ENCODE results near the gene CENPM.

Gene CENPM

DNA sequence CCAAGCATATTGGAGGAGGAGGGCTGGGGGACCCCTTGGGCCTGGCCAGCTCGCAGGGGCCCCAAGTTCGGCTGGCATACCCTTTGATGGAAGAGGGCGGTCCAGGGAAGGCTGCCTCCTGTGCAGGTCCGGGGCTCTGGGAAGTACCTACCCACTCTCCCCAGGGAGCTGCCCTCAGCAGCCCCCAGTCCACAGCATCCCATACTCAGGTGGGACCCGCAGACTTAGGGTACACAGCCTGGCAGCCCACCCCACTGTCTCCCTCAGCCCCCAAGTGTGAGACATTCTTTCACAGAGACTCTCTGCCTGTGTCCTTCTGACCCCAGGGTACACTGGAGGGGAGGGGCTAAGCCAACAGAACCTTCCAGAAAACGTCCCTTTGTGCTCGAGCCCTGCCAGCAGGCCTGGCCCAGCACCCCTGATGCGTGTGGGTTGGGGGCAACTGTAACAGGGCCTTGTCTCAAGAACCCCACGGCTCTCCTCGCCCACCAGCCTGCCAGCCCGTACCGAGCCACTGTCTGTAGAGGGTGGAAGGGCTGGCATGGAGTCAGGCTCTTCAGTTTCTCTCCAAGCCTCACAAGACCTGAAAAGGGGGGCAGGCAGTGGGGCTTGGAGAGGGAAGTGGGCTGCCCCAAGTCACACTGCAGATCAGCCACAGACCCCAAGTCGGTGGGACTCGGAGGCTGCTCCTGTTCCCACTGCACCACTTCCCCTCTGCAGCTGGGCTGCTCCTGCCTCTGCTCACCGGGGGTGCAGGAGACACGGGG lies 13.4 kb downstream of the CENPM start:
- in situ Hi-C loops (cut with HindIII; ENCODE audit: low sequenced_read_pairs): loop anchor here (5.0 kb wide), 1 partner anchor 191 kb away; no protein-coding TSS in a partner anchor

DNA sequence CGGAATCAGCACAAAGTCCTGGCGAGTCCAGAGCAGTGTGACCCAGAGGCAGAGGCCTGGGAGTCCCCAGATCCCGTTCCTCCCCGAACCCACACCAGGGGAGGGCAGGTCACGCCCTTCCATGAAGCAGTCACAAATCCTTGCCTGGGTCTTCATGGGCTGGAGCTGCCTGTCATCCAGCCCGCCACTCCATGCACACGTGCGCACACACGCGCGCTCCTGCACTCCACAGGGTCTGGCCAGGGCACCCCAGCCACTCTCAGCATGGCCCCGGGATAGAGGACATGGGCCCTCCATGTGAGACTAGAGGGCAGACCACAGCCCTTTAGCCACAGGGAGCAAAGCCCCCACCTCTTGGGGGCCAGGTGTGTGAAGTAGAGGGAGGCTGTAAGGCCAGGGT lies 14.6 kb downstream of the CENPM start:
- in situ Hi-C loops (cut with HindIII; ENCODE audit: low sequenced_read_pairs): loop anchor here (5.0 kb wide), 1 partner anchor 190 kb away; no protein-coding TSS in a partner anchor

DNA sequence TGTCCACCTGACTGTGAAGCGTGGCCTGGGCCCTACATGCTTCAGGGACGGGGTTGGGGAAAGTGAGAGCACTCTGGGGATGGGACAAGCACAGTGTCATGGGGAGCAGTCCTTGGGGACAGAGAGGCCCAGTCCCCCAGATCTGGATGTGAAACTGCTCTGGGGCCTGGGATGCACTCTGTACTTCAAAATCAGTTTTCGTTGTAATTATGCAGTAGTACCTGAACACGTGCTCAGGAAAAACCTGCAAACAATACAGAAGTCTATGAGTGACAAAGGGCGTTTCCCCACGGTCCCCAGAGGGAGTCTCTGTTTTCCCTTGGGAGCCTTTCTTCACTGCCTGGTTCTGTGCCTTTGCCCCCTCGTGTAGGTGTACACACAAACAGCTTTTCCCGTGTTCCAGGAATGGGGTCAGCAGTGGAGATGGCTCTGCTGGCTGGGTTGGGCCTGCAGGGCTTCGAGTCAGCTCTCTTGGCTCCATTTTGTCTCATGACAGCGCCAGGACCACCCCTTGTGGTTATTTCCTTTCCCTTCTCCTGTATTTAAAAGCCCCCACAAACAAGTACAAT lies 15.2 kb downstream of the CENPM start:
- in situ Hi-C loops (cut with HindIII; ENCODE audit: low sequenced_read_pairs): loop anchor here (5.0 kb wide), 1 partner anchor 189 kb away; no protein-coding TSS in a partner anchor

DNA sequence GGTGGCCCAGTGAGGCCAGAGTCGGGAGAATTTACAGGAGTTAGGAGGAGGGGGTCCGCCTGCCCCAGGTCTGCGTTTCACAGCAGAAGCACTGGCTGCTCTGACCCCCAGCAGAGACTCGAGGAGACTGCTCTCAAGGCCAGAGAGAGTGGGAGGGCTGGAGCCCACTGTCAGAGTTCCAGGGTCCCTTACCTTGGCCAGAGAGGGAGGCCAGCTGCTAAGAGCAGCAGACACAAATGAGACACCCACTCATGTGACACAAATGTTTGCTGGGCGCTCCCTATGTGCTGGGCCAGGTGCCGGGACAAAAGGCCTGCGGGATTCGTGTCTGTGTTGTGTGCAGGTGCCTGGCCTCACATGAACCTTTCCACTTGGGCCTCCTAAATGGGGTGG lies 17.5 kb downstream of the CENPM start:
- in situ Hi-C loops (cut with HindIII; ENCODE audit: low sequenced_read_pairs): no loop called here

DNA sequence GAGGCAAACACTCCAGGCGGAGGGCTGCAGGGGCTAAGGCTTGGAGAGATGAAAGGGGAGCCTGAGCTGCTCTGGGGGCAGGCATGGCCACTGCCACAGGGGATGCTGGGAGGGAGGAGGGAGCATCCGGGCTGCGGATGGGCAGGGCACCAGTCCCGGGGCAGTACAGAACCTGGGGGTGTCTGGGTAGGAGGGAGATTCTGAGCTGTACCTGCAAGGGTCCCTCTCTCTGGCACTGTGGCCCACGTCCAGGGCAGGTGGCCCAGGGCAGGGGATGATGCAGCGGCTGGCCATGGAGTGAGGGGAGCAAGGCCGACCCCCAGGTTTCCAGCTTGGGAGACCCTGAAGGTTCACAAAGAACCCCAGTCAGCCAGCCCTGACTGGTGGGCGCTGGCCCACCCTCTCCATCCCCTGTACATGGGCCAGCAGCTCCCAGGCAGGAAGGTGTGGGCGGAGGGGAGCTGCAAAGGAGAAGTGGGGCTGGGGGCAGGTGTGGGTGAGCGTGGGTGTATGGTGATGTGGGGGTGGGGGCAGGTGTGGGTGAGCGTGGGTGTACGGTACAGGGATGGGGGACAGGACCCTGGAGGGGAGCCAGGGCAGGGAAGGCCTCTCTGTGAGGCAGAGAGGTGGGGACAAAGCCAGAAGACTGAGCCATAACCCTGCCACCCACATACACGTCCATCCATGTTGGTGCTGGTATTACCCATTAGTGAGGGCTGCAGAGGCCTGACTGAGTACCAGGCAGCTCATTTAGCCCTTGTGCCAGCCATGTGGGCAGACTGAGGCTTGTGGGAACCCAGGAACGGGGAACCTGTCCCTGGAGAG lies 18.1 kb downstream of the CENPM start:
- in situ Hi-C loops (cut with HindIII; ENCODE audit: low sequenced_read_pairs): no loop called here

DNA sequence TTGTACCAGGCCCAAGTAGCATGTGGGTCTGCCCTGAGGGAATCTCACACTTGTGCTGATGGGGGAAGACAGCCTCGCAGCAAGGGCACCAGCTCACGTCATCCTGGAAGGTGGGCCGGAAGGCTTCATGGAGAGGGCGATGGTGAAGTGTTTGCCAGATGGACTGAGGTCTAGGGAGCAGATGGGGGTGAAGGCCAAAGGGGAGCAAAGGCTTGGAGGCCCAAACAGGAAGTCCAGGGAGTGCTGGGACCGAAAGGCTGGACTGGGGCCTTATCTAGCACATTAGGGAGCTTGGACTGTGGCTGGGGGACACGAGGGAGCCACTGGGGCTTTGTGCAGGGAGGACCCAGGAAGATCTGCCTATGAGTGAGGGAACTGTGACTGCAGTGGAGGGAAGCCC lies 19.1 kb downstream of the CENPM start:
- in situ Hi-C loops (cut with HindIII; ENCODE audit: low sequenced_read_pairs): no loop called here

DNA sequence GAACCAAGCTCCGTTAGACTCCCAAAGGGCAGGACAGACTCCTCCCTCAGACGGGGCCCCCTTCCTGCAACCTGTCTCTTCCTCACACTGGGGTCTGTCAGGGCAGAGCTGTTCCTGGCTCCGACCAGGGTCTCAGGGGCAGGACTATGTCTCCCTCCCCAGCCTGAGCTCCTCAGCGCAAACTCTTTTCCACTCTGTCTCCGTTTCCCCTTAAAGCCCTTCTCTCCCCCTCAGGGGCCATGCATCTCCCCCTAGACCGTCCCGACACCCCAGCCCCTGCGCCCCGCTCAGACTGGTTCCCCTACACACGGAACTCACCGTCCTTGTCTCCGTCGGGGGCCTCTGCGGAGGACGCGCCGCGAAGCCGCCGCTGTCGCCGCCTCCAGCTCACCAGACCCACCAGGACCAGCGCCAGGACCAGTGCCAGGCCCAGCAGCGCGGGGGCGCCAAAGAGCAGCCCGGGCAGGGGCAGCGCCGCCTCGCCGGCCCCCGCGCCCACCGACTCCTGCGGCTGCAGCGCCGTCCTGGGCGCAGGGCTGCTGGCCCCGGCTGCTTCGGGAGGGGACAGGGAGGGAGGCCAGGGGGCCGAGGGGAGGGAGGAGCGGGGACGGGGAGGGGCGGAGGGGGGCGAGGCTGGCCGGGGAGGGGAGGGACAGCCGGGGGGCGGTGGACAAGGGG lies 21.0 kb downstream of the CENPM start:
- in situ Hi-C loops (cut with HindIII; ENCODE audit: low sequenced_read_pairs): no loop called here

DNA sequence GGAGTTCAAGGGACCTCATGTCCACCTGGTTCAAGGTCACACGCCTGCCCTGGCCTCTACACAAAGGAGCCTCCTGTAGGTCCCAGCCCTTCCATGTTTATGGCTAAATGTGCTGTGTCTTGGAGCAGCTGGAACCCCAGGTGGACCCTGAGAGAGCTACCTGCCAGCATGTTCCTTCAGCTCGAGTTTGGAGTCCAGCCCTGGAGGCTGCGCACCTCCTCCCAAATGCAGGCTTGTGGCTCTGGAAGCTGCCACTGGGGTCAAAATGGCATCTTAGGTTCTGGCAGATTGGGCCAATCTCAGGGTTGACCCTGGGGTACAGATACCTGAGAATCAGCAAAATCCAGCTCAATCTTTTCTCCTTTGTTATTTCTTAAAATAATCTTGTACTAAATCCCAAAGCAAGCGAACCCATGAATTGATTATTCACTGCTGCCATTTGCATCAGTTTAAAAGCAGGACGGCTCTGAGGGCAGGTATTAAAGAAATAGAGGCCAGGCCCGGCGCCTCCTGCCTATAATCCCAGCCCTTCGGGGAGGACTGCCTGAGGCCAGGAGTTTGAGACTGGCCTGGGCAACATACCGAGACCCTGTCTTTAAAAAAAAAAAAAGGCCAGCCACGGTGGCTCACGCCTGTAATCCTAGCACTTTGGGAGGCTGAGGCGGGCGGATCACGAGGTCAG lies 23.2 kb downstream of the CENPM start:
- in situ Hi-C loops (cut with HindIII; ENCODE audit: low sequenced_read_pairs): no loop called here

DNA sequence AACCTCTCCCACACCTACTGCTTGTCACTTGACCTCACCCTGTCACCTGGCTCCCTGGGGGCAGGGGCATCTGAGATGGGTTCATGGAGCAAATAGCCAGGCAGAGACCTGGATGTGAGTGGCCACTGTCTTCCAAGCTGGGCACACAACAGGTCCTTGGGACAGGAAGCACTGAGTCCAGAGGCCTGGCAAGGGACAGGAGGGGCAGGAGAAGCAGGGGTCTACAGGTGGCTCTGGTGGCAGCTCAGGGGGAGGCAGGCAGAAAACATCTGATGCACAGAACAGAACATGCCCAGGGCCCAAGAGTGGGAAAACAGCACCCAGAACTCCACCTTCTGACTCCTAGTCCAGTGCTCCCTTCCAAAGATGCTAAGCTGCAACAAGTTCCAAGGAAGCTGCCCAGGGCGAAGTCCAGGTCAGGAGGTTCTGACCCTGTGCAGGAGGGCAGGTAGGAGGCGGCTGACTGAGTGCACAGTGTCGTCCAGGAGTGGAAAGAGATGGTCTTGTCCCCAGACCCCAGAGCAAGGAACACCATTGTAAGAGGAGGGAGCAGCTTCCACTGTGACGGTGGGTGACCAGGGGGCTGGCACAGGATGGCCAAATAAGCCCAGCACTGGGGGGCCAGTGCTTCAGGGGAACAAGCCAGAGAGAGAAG lies 23.9 kb downstream of the CENPM start:
- in situ Hi-C loops (cut with HindIII; ENCODE audit: low sequenced_read_pairs): no loop called here

DNA sequence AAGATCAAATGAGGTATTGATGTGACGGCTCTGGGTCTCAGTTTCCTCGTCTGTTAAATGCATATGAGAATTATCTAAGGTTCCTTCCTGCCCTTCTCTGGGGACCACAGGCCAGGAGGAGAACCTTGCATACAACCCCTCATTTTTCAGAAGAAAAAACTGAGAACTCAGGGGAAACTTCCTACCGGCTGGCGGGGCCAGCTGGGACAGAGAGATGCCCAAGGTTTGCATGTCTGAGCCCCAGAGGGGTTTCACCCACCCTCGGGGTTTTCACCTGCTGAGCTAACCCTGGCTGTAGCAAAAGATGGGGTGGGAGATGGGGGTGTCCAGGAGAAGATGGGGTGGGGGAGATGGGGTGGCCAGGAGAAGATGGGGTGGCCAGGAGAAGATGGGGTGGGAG lies 24.6 kb downstream of the CENPM start:
- in situ Hi-C loops (cut with HindIII; ENCODE audit: low sequenced_read_pairs): no loop called here

DNA sequence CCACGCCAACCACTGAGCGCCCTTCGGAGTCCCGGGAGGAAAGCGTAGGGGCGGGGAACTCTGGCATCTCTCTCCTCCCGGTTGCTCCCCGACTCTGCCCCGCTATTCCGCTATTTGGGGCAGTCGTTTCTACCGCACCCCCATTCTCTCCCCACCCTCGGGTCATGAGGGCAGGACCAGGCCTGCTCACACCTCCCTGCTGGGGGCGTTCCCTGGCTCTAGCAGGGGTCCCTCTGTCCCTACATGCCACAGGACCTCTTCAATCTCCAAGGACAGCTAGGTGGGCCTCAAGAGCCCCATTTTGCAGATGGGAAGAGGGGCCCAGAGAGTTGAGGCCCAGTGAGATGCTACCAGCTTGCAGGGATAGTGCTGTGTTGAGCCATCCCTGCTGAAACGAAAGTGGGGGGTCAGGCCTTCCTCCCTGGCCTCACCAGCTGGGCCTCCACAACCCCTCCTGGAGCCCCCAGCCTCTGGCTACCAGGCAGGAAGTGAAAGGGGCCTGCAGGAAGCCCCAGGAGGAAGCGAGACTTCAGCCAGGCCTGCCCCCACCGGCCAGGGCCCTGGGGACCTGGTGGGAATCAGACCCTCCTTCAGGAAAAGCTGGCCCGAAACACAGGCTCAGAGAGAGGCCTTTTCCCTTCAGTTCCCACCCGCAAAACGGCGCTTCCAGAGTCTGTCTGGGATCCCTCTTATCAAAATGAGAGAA lies 26.5 kb downstream of the CENPM start:
- in situ Hi-C loops (cut with HindIII; ENCODE audit: low sequenced_read_pairs): no loop called here

DNA sequence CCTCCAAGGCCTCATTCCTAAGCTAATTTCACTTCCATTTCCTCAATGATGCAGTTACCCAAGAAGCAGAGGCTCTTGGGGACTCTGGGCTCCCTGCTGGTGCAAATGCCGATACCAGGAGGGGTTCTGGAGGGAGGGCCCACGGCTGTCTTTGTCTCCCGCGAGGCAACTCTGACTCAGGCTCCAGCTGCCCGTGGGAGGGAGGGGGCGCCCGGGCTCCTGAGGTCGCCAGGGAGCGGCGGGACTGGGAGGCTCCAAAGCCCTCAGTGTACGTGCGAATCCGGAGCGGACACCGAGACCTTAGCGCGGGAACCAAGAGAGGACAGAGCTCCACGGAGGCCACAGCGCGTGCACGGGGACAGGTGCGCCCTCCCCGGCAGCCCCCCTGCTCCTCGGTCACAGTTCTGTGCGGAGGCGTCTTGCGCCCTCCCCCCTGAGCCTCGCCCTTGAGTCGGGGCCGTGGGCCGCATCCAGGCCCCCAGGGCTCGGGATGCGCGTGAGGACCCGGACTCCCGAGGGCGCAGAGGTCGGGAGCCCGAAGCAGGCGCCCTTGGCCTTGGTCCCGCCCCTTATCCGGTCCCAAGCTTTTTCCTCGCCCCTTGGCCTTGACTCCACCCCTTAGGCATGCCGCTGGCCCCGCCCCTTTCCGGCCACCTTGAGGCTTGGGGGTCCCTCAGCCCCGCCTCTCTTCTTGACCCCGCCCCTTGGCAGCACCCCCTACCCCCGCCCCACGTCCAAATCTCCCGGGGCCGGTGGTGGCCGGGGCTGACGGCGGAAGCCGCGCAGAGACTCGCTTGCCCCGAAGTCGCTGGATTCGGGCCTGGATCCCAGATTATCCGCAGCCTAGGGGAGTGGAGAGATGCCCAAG lies 27.4 kb downstream of the CENPM start:
- in situ Hi-C loops (cut with HindIII; ENCODE audit: low sequenced_read_pairs): no loop called here

DNA sequence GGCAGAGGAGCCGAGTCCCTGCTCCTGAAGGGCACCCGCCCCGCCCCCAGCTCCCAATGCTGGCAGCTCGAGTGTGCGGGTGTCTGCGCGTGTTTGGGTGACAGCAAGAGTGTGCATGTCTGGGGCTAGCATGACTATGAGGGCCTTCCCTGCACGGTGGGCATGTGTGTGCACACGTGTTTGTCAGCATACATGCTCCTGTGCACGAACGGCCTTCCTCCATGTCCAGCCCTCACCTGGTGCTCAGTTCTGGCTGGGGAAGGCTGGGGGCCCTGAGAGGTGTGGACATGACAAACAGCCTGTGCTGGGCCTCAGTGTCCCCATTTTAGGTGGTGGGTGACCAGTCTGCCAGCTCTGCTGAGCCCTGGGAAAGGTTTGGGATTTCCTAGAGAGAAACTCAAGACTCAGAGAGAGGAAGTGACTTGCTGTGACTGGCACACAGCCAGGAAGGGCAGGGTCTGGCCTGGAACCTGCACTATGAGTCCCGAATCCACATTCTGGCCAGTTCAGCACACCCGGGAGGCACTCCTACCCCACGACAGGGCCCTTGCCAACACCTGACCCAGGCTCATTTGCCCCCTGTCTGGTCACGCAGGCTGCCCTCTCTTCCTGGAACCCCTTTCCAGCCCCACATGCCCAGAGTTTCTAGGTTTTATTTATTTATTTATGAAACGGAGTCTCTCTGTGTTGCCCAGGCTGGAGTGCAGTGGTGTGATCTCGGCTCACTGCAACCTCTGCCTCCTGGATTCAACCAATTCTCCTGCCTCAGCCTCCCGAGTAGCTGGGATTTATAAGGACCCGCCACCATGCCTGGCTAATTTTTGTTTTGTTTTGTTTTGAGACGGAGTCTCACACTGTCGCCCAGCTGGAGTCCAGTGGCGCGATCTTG lies 28.8 kb downstream of the CENPM start:
- in situ Hi-C loops (cut with HindIII; ENCODE audit: low sequenced_read_pairs): no loop called here

DNA sequence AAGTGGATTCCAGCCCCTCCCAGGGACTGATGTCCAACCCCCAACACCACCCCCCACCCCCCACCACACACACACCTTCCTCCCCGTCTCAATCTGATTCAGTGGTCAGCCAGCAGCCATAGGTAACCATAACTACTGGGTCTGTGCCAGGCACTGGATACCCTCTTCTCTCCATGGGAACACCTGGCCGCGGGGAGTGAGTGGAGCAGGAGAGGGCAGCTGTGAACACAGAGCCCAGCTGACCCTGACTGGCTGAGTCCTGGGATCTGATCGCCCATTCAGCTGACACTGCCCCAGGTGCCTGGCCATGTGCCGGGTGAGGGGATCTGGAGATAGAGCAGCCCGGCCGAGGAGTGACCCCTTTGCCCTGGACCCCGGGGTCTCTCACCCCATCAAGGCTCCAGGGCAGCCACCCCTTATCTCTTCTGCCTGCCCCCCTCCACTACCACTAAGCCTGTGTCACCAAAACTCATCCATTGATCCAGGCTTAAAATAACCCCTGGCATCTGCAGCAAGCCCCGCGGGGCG lies 29.5 kb downstream of the CENPM start:
- in situ Hi-C loops (cut with HindIII; ENCODE audit: low sequenced_read_pairs): no loop called here

DNA sequence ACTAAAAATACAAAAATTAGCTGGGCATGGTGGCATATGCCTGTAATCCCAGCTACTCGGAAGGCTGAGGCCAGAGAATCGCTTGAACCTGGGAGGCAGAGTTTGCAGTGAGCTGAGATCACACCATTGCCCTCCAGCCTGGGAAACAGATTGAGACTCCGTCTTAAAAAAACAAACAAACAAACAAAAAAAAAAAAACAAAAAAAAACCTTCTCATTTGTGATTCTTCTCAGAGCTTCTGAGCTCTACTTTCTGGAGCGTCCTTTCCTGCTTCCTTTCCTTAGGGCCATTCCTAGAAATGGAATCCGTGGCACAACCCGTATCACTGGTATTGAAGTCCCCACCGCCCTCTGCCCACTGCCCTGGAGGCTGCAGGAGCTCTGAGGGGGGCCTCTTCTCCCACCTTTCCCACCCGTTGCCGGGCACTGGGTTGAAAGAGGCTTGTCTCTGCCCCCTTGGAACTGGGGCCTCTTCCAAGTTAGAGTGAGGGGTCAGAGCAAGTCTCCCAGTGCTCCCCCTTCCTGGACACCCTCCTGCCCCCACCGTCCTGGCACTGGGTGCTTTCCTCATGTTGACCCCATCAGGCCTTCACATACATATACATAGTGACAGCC lies 30.1 kb downstream of the CENPM start:
- in situ Hi-C loops (cut with HindIII; ENCODE audit: low sequenced_read_pairs): no loop called here

DNA sequence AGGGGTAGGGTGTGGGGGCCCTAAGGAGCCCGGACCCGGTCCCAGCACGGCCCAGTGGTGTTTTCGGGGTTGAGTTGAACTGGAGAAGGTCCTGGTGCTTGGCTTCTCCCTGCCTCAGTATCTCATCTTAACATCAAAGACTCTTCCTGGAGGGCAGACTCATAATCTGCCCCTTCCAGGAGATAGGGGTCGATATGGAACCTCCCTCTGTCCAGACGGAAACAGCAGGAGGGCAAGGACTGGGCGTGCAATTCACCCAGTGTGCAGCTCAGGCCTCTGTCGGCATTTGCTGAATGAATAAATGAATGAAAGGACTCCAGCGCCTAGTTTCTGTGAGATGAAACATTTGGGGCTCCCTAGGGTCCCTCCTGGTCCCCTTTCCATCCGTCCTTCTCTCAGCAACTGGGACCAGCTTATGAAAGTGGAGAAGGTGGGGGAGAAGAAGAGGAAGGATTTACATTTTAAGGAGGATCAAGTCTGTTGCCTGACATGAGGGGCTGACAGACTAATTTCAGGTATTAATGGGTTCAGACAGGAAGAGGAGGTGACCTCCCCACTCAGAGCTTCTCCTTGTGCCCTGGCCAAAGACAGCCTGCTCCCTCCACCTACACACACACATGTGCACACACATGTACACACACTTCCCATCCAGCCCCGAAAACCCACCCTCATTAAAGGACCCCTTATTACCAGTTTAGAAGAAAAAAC lies 31.0 kb downstream of the CENPM start:
- in situ Hi-C loops (cut with HindIII; ENCODE audit: low sequenced_read_pairs): no loop called here
